ENCODE data around the gene NUP210. TPM values are rescaled to one million over a fixed set of nuclear protein-coding genes. Genes with fewer than 3 reads are reported as not detected.

NUP210 gene
- total RNA-seq, 1 experiment from 2014 or later: 8.4 TPM

DNA sequence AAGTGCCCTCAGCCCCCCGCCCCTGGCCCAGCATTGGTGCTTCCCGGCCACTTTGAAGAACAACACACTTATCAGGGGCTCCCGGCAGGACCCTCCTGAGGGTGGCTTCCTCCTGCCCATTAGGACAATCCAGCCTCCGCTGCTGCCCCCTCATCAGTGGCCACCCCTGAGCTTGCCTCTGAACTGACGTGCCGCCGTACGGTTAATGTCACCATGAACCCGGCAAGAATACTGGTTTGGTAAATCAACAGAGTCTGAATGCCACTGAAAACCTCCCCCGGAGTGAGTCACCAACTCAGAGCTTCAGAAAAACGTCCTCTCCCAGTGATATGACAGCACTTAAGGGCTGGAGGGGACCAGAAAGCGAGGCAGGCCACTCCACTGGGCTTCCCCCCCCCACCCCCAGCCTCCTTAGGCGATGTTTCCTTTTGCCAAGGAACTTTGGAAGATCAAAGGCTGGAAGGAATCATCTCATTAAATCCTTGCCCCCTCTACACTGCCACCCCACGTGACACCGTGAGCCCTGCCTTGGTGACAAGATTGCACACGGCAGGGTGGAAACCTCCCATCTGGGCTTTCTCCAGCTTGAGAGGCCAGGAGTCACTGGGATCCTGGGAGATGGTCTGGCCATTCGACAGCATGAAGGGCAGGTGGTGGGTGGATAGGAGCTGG, 142.1 kb downstream of the NUP210 start:
- ChIA-PET POLR2A (no interaction called here), CTCF (no interaction called here)
- H3K4me1 Mint-ChIP-seq (ENCODE audit: insufficient read depth, unreplicated experiment): no peaks in the 10 kb centered on the region
- H3K27ac Mint-ChIP-seq (ENCODE audit: low read depth, unreplicated experiment): no peak overlapping the region
- no peaks in the 10 kb centered on the region for H3K9me3 Mint-ChIP-seq (ENCODE audit: unreplicated experiment)
- no peak for DNase-seq (ENCODE audit: unreplicated experiment)
- intact Hi-C loops (cut with micrococcal nuclease): no loop called here
- no peaks in the 10 kb centered on the region for H3K36me3 Mint-ChIP-seq (ENCODE audit: insufficient read depth, unreplicated experiment)
- peaks cover 25% of the 10 kb centered on the region for H3K27me3 Mint-ChIP-seq (ENCODE audit: insufficient read depth, unreplicated experiment)
- TF ChIP-seq, protein P1, sequence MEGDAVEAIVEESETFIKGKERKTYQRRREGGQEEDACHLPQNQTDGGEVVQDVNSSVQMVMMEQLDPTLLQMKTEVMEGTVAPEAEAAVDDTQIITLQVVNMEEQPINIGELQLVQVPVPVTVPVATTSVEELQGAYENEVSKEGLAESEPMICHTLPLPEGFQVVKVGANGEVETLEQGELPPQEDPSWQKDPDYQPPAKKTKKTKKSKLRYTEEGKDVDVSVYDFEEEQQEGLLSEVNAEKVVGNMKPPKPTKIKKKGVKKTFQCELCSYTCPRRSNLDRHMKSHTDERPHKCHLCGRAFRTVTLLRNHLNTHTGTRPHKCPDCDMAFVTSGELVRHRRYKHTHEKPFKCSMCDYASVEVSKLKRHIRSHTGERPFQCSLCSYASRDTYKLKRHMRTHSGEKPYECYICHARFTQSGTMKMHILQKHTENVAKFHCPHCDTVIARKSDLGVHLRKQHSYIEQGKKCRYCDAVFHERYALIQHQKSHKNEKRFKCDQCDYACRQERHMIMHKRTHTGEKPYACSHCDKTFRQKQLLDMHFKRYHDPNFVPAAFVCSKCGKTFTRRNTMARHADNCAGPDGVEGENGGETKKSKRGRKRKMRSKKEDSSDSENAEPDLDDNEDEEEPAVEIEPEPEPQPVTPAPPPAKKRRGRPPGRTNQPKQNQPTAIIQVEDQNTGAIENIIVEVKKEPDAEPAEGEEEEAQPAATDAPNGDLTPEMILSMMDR (IDR thresholded peaks at IDR 0.05; ENCODE audit: unreplicated experiment): no peak
- H3K4me3 Mint-ChIP-seq (ENCODE audit: unreplicated experiment): no peak overlapping the region
- BruUV-seq (replicated peaks): no TSS peak

DNA sequence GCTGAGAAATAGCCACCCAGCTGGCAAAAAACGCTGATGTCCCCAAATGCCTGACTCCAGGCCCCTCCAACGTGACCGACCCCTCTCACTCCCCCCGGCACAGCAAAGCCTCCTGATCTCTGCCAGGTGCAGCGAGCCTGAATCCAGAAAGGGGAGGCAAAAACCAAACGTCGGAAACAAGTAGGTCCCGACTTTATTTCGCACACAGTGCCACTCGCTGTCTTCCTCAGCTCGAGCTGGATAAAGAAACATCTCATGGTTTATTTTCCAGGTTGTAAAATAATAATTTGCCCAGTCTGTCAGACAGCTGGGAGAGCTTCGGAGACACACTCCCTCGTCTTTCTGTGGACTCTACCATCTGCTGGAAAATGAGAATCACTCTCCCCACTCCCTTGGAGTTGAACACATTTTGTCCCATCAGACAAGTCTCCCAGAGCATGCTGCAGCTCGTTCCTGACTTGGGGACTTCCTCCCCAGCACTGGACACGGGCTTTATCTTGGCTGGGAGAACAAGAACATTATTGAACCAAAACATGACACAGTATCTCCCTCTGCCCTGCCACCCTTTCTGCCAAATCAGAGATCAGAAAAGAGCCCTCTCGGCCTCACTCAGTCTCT, 142.8 kb downstream of the NUP210 start:
- TF ChIP-seq, protein P1 (IDR thresholded peaks at IDR 0.05; ENCODE audit: unreplicated experiment): no peak
- H3K27ac Mint-ChIP-seq (ENCODE audit: low read depth, unreplicated experiment): no peak overlapping the region
- H3K4me1 Mint-ChIP-seq (ENCODE audit: insufficient read depth, unreplicated experiment): no peaks in the 10 kb centered on the region
- ChIA-PET POLR2A (no interaction called here), CTCF (interaction anchor here (0.6 kb wide), 1 partner anchor 67 kb away, joined by 3 read pairs; no protein-coding TSS in a partner anchor)
- H3K36me3 Mint-ChIP-seq (ENCODE audit: insufficient read depth, unreplicated experiment): no peaks in the 10 kb centered on the region
- BruUV-seq (replicated peaks): no TSS peak
- intact Hi-C loops (cut with micrococcal nuclease): no loop called here
- no peak for DNase-seq (ENCODE audit: unreplicated experiment)
- H3K9me3 Mint-ChIP-seq (ENCODE audit: unreplicated experiment): no peaks in the 10 kb centered on the region
- peaks cover 25% of the 10 kb centered on the region for H3K27me3 Mint-ChIP-seq (ENCODE audit: insufficient read depth, unreplicated experiment)
- no peak overlapping the region for H3K4me3 Mint-ChIP-seq (ENCODE audit: unreplicated experiment)

DNA sequence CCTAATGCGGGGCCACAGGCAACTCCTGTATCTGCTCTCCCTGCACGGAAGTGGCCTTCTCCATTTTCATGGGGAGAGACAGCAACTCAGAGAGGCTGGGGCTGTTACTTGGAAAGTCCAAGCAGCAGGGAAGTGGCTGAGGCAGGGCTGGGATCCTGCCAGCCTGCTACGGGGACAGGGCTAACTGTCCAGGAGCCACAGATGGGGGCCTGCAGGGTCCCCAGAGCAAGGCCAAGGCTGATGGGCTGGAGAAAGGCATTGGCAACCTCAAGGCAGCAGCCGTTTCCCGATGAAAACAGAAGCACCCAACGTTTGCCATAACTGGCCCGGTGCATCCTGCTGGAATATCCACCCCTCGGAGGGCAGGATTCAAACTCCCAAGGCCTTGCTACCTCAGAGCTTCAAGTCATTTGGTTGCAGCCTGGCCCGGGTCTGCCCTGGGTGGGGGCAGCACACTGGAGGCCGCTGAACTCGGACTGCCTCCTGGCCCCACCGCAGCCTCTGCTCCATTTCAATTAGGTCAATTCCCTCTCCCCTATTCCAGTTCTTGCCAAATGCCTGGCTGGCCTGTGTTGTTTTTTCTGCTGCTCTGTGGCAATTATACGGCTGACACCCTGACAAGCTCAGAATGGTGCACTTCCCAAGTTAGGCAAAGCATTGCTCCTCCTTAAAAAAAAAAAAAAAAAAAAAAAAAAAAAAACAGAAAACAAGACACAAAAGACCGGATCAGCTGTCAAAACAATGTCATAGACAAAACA, 143.5 kb downstream of the NUP210 start:
- BruUV-seq (replicated peaks): no TSS peak
- Mint-ChIP-seq H3K9me3 (ENCODE audit: unreplicated experiment) (no peaks in the 10 kb centered on the region), H3K27ac (ENCODE audit: low read depth, unreplicated experiment) (no peak overlapping the region), H3K27me3 (ENCODE audit: insufficient read depth, unreplicated experiment) (peaks cover 20% of the 10 kb centered on the region), H3K4me3 (ENCODE audit: unreplicated experiment) (no peak overlapping the region), H3K4me1 (ENCODE audit: insufficient read depth, unreplicated experiment) (no peaks in the 10 kb centered on the region), H3K36me3 (ENCODE audit: insufficient read depth, unreplicated experiment) (no peaks in the 10 kb centered on the region)
- CTCF ChIA-PET: interaction anchor here (0.6 kb wide), 1 partner anchor 67 kb away, joined by 3 read pairs; no protein-coding TSS in a partner anchor
- TF ChIP-seq, protein P1 (IDR thresholded peaks at IDR 0.05; ENCODE audit: unreplicated experiment): no peak
- intact Hi-C loops (cut with micrococcal nuclease): no loop called here
- DNase-seq (ENCODE audit: unreplicated experiment): no peak
- POLR2A ChIA-PET: no interaction called here

DNA sequence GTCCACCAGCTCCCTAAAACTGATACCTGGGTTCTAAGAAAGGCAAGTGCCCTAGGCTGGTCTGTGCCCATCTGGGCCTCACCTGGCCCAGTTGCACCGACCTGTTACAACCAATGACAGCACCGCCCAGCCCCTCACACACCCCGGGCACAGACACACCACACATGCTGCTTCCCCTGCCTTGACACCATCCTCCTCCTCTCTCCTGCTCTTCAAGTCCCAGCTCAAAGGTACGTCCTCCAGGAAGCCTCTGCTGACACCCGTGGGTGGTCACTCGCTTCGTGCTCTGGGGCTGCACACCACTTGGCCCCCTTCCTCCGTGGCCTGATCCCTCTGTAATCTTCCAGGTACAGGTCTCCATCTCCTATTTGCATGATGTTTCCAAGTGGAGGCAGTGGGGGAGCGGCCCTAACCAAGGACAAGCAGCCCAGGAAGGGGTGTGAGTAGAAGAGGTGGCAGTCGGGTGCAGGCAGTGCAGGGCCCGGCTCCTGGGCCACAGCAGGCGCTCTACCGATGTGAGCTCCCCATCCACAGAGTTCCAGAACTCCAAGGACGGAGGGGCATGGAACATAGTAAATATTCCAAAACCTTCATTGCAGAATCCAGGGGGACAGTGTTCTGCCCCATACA, 144.6 kb downstream of the NUP210 start:
- peaks cover 15% of the 10 kb centered on the region for H3K27me3 Mint-ChIP-seq (ENCODE audit: insufficient read depth, unreplicated experiment)
- DNase-seq (ENCODE audit: unreplicated experiment): no peak
- POLR2A ChIA-PET: no interaction called here
- no peaks in the 10 kb centered on the region for H3K4me1 Mint-ChIP-seq (ENCODE audit: insufficient read depth, unreplicated experiment)
- TF ChIP-seq, protein P1 (IDR thresholded peaks at IDR 0.05; ENCODE audit: unreplicated experiment): no peak
- intact Hi-C loops (cut with micrococcal nuclease): no loop called here
- CTCF ChIA-PET: interaction anchor here (0.6 kb wide), 1 partner anchor 264 kb away, joined by 3 read pairs; no protein-coding TSS in a partner anchor
- no TSS peak for BruUV-seq (replicated peaks)
- peak overlapping the region; percentile 36 for H3K27ac Mint-ChIP-seq (ENCODE audit: low read depth, unreplicated experiment)
- H3K9me3 Mint-ChIP-seq (ENCODE audit: unreplicated experiment): no peaks in the 10 kb centered on the region
- no peaks in the 10 kb centered on the region for H3K36me3 Mint-ChIP-seq (ENCODE audit: insufficient read depth, unreplicated experiment)
- H3K4me3 Mint-ChIP-seq (ENCODE audit: unreplicated experiment): no peak overlapping the region

All from MCF 10A (cell line).